ENCODE data around the gene LCN6.

DNA sequence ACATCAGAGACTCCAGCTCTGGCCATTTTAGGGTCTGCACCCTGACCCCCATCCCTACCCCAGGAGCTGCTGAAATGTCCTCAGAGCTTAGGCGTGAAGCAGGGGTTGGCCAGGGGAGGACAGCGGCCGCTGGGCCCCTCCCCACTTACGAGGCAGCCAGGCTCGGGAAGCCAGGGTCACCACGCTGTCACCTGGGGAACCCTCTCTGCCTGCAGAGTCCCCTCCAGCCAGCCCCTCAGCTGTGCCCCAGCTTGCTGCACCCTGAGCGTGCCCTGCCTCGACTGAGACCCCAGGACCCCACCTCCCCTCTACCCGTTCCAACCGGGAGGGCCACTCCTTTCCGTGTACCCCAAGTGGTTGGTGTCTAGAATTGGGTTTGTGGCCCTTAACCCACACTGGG, 8.3 kb downstream of the LCN6 start:
- TF ChIP-seq, protein P1, sequence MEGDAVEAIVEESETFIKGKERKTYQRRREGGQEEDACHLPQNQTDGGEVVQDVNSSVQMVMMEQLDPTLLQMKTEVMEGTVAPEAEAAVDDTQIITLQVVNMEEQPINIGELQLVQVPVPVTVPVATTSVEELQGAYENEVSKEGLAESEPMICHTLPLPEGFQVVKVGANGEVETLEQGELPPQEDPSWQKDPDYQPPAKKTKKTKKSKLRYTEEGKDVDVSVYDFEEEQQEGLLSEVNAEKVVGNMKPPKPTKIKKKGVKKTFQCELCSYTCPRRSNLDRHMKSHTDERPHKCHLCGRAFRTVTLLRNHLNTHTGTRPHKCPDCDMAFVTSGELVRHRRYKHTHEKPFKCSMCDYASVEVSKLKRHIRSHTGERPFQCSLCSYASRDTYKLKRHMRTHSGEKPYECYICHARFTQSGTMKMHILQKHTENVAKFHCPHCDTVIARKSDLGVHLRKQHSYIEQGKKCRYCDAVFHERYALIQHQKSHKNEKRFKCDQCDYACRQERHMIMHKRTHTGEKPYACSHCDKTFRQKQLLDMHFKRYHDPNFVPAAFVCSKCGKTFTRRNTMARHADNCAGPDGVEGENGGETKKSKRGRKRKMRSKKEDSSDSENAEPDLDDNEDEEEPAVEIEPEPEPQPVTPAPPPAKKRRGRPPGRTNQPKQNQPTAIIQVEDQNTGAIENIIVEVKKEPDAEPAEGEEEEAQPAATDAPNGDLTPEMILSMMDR (conservative IDR thresholded peaks at IDR 0.05; ENCODE audit: low read length), result no peak
- TF ChIP-seq EZH2phosphoT487 (IDR thresholded peaks at IDR 0.05; ENCODE audit: borderline replicate concordance), result no peak

All from Loucy (cell line).